HG03039 (cell line): ENCODE data around the gene KRTAP10-5.
"Not testable (repeated sequence)": the region's sequence is repeated elsewhere in the genome, so short reads cannot be mapped to it uniquely, and the experiment has no call there.

Experiments used
- ATAC-seq: cut with Tn5 transposase; IDR thresholded peaks from one replicate; pipeline ENCODE4 v1.9.1; 2021; ENCODE audit warnings: mild to moderate bottlenecking, moderate library complexity; ENCODE audit not compliant: unreplicated experiment

KRTAP10-5 gene

GRCh38 chr21:44580231-44580821 is at the start of gene KRTAP10-5:
KRTAP10-5 (minus strand) TSS chr21:44580604; CDS start chr21:44580578, 26 bp downstream.
- not testable (repeated sequence) for ATAC-seq

GRCh38 chr21:44628707-44629391 is 48.4 kb upstream of the KRTAP10-5 start:
- ATAC-seq = no peak

- ATAC-seq = not testable (repeated sequence)
These were observed 47.4 kb upstream of the KRTAP10-5 start for GRCh38 chr21:44627831-44628233.

- not testable (repeated sequence) for ATAC-seq
These were observed 46.9 kb upstream of the KRTAP10-5 start for GRCh38 chr21:44627181-44627822.

- no peak for ATAC-seq
These were observed 46.3 kb upstream of the KRTAP10-5 start, which contains the start of gene KRTAP10-9 for GRCh38 chr21:44626673-44627143. KRTAP10-9 (plus strand) TSS chr21:44627093; CDS start chr21:44627172, 79 bp downstream.

- no peak for ATAC-seq
These were observed 45.9 kb upstream of the KRTAP10-5 start for GRCh38 chr21:44626262-44626661.

GRCh38 chr21:44625756-44626155 is 45.4 kb upstream of the KRTAP10-5 start:
- no peak for ATAC-seq

GRCh38 chr21:44623575-44623974 is 43.2 kb upstream of the KRTAP10-5 start:
- ATAC-seq = no peak

- no peak for ATAC-seq
These were observed 39.5 kb upstream of the KRTAP10-5 start for GRCh38 chr21:44619886-44620285.

GRCh38 chr21:44618909-44619308 is 38.5 kb upstream of the KRTAP10-5 start:
- ATAC-seq = no peak

- no peak for ATAC-seq
These were observed 38.1 kb upstream of the KRTAP10-5 start for GRCh38 chr21:44618504-44618903.

GRCh38 chr21:44617071-44617501 is 36.7 kb upstream of the KRTAP10-5 start:
- no peak for ATAC-seq

- ATAC-seq = no peak
These were observed 36.2 kb upstream of the KRTAP10-5 start for GRCh38 chr21:44616591-44616926.

GRCh38 chr21:44615911-44616590 is 35.6 kb upstream of the KRTAP10-5 start:
- no peak for ATAC-seq

GRCh38 chr21:44615466-44615865 is 35.1 kb upstream of the KRTAP10-5 start:
- ATAC-seq = no peak

GRCh38 chr21:44614961-44615391 is 34.6 kb upstream of the KRTAP10-5 start:
- ATAC-seq = no peak

- no peak for ATAC-seq
These were observed 33.8 kb upstream of the KRTAP10-5 start for GRCh38 chr21:44614161-44614631.

GRCh38 chr21:44613386-44614155 is 33.2 kb upstream of the KRTAP10-5 start:
- ATAC-seq = no peak

- no peak for ATAC-seq
These were observed 32.3 kb upstream of the KRTAP10-5 start for GRCh38 chr21:44612669-44613229.

GRCh38 chr21:44612029-44612486 is 31.7 kb upstream of the KRTAP10-5 start, which contains the start of gene KRTAP10-8:
KRTAP10-8 (plus strand) TSS chr21:44612079; CDS start chr21:44612101, 22 bp downstream.
- no peak for ATAC-seq
